Inflammatory macrophage treated with lipopolysaccharide for 1 hour (primary cell): Measurements from ENCODE around the gene RCOR3.

Experiments
- DNase-seq, 2 donors: peaks; one replicate each; pipeline ENCODE4 v3.0.0-alpha.2; 2020 to 2022

RCOR3 gene

DNA sequence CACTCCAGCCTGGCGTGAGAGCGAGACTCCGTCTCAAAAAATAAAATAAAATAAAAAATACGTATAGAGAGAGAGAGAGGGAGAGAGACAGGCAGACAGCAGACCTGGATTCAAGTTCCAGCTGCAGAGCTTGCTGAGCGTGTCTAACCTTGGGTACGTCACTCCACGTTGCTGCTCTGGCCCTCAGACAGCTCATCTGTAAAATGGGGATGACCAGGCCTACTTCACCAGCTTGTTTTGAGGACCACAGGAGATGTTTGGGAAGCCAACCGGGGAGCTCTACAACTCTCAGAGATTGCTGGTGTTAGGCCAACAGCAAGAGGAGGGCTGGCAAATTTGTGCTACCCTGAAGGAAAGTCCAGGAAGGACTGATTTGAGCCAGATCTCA is 67.0 kb downstream of the RCOR3 start:
- no peak for DNase-seq

DNA sequence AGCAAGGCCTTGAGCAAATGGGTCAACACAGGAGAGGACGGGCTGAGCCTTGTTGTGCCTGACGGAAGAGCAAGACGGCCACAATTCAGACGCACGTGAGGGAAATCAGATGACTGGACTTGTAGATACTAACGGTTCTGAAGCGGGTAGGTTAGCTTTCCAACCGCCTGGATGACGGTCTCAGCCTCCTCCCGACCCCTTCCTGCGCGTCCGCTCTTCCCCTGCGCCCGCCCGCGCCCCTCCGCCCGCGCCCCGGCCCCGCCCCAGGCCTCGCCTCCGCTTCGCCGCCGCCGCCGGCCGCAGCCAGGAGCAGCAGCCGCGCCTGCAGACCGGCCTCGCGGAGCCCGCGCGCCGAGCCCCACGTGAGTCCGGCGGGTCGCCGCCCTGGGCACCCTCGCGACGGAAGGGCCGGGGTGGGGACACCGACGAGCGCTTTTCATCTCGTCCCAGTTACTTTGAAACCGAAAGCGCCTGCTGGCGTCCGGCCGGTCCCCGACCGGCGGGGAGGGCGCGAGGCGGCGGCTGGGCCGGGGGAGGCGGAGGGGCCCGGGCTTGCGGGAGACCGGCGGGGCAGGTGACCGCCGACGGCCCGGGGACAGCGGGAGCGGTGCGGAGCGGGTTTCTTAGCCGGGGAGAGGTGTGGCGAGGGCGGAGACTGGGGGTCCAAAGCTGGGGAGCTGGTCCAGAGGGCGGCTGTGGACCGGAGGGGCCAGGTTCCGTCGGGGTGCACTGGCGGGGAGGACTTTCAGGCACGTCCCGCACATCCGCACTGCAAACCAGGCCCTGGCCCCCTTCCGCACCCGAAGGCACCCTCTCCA is 67.6 kb downstream of the RCOR3 start, which contains the start of gene TRAF5:
TRAF5 (plus strand) TSS at position 306 of the 818 bp plus-strand sequence. CDS start 26,407 bp downstream, outside the sequence.
- DNase-seq, result peak; percentile 38 to 42

DNA sequence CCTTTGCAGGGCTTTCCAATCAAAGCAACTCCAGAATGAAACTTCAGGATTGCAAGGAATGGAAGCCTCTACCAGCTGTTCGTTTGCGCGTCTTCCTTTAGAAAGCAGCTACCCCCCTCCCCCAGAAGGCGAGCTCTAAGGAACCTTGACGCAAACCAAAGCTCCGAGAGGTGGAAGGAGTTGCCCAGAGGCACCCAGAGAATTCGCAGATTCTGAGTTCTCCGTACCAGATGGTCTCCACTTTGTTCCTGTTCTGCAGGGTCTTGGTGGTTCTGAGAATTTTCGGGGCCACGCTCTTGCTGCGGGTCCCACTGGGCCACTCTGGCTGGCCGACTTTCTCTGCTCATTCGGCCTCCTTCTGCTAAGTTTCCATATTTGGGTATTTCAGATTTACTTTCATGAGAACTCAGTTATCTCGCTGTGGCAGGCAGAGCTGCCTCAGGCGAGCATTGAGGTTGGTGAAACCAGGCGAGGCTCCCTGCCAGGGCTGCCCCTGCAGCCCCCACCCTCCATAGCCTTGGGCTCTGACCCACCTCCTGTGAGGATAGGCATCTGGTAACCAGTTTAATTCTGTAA is 68.3 kb downstream of the RCOR3 start:
- peak in 1 of 2 donors; percentile 19 for DNase-seq

DNA sequence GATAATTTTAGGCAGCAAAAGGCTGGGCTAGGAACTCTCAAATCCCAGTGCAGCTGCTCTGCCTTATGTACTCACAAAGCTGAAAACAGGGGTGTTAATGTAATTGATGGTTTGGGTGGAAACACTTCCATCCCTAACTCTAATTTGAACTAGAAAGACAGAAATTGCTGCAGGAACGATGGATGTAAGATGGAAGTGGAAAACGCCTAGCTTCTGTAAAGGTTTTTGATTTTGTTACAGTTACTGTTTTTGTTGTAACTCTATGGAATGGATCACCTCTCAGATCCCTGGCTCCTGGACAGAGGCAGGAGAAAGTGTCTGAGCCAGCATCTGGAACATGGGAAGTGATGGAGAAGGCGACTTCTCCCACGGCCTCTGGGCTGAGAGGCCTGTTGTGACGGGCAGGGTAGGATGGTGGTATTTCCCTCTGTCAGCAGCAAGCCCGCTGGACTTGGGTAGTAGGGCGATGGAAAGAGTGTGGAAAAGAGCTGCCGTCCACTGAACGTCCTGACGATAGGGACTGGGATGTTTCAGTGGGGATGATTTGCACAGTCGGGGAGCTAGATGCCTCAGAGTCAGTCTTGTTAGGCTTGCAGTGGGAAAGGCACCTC is 69.0 kb downstream of the RCOR3 start:
- no peak for DNase-seq

DNA sequence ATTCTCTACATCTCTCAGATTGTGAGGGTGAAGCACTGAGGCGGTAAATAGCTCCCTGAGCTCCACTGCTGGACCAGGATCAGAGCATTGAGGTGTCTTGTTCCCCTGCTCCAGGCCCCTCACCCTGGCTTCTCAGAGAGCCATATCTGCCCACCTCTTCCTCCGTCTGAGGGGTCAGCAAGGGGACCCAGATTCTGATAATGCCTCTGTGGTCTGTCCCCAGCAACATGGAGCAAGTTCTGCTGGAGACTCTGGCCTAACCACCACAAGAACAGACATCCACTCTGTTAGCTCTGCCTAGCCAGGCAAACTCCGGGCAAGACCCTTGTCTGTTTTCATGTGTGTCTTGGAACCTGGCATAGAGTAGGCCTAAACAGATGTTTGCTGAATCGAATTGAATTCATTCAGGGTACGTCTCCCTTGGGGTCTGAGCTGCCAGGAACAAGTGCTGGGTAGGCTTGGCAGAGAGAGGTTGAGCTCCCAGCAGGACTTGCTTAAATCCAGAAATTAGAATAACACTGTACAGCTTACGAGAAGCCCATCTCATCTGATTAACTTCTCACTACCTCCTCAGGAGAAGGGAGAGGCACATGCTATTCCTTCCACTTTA is 69.8 kb downstream of the RCOR3 start:
- DNase-seq, result no peak

DNA sequence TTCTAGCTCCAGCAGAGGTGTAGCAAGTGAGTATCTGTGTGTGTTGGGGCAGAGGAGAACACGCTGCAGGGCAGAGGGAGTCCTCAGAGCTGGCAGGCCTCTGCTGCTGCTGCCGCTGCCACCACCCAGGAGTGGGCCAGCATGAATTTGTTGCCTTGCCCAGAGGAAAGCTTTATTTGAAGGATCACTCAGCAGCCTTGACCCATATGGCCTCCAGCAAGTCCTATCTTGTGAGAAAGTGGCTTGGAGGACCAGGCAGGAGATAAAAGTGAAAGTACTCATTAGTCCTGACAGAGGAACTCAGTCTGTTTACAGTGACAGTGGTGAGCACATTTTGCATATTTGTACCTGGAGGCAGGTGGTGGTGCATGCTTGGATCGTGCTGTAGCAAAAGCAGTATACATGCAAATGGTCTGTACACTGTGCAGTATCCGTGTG is 70.6 kb downstream of the RCOR3 start:
- no peak for DNase-seq

DNA sequence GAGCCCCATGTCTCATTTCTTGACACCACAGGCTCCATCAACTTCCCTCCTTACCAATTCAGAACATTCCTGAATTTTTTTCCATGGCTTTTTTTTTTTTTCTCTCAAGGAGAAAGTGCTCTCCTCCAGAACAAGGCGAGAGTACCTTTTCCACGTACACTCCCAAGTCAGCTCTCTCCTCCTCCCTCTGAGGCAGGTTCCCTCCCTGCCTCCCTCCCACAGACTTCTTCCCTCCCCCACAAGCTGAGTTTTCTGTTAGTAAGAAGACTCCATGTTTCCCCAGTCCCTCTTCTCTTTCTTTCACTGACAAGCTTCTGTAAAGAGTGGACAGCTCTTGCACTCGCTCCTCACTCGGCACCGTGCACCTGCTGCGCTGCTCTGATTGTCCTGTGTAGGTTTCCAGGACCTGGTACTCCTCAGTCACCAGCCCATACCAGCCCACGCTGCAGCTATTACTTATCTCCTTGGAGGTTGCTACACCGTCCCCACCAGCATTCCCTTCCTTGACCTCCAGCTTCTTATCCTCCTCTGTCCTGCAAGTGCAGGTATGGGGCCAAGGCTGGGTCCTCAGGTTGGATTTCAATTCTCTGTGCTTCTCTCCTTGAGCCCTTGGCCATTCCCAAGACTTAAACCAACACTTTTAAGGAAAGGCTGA is 71.2 kb downstream of the RCOR3 start:
- DNase-seq, result no peak

DNA sequence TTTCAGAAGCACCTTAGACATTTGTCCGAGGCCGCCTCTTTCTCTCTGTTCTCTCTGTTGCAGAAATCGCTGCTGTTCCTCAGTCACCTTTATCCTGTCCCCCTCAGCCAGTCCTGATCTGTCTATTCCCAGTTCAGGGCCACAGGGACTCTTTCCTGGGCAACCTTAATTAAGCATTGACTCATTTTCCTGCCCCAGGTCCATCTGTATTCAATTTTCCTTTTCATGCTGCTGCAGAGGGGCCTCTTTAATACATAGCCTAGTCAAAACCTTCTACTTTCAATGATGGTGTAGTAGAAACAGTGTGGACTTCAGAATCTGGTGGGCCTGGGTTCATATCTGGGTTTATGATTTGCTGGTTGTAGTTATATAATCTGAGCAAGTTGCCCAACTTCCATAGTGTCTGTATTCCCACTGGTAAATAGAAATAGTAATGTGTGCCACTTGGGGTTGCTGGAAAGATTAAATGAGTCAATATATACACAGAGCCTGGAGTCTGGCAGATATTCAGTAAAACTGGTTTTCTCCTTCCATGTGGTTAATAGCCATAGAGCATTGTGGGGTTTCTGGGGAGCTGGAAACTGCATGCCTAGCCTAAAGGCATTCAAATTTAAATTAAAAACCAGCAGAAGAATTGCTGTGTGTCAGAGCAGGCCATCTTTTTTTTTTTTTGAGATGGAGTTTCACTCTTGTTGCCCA is 72.0 kb downstream of the RCOR3 start:
- no peak for DNase-seq

DNA sequence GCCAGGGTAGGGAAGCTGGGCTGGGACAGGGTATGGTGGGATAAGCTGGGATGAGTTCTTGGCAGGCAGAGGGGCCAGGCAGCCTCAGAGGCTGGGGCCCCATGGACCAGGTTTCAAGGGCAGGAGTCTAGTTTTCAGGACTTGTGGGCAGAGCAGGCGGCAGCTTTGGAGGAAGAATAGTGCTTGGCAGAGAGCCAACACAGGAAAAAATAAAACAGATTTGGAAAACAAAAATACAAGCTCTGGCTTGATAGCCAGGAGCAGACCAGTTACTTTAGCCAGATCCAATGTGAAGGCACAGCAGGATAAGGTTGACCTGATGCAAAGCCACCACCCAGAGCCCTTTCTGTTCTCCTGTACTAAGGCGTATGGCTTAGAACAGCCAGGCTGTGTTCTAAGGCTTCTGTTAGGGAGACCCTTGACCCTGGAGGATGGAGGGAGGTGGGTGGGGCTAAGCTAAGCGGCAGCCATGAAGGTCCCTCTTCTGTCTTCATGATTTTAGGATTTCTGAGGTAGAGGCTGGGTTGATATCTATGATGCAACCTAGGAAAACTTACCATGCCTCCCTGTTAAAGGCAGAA is 73.0 kb downstream of the RCOR3 start:
- no peak for DNase-seq

DNA sequence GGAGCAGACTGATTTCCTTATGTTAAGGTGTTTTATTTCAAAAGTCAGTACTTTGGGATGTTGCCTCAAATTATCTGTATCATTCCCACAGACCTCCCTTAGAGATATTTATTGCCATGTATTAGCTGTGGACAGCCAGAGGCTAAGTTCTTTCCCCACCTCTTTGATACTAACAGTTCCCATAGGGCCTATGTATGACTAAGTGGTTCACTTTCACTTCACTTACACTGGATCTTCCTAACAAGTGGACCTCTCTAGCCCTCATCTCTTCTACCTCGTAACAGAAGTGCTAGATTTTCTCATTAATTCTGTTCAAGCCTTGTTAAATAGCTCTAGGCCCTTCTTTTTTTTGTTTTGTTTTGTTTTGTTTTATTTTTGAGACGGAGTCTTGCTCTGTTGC is 73.7 kb downstream of the RCOR3 start:
- no peak for DNase-seq

DNA sequence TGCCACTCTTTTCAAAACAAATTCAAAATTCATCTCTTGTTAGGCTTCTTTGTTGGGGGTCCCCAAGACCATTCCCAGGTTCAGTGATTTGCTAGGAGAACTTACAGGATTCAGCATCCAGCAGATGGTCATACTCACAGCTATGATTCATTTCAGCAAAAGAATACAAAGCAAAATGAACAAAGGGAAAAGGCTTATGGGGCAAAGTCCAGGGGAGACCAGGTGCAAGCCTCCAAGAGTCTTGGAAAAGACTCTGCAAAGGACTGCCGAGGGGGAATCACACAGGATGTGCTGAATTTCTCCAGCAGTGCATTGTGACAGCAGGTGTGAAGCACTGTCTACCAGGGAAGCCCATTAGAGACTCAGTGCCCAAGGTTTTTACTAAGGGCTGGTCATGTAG is 74.7 kb downstream of the RCOR3 start:
- DNase-seq, result no peak

DNA sequence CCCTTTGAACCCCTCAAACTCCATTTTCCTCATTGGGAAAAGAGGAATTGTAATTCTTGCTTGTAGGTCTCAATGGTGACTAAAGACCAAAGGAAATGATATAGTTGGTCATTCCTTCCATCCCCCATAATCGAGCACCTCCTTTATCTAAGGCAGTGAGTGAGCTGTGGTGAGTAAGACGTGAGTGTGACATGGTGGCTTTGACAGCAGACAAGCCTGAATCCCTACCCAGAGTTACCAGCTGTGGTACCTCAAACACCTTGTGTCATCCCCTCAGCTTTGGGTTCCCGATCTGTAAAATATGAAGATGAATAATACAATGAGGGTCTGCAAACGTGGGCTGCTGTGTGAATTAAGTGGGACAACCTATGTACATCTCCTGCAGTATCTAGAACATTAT is 75.8 kb downstream of the RCOR3 start:
- DNase-seq, result no peak

DNA sequence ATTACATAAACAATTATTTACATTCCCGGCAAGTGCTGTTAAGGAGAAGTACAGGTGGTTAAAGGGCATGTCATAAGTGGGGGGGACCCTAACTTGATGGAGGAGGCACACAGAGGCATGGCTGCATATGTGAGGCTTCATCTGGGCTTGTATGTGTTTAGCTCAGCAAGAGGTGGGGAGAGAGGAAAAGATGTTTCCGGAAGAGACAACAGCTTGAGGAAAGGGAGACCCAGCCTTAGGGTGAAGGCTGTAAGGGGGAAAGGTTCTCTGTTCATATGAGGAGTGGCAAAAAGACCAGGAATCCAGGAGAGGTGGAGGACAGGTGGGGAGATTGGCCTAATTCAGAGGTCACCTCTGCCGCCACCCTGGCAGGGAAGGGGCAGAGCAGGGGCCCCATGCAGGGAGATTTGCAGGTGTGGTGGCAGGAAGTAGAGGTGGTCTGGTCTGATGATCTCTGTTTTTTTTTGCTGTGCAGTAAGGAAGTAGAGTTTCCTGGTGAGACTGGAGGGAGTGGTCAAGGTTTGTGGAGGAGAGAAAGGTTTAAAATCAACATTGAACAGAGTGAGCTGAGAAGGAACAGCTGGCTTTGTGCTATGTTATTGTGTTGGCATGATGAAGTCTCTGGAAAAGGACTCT is 76.5 kb downstream of the RCOR3 start:
- no peak for DNase-seq

DNA sequence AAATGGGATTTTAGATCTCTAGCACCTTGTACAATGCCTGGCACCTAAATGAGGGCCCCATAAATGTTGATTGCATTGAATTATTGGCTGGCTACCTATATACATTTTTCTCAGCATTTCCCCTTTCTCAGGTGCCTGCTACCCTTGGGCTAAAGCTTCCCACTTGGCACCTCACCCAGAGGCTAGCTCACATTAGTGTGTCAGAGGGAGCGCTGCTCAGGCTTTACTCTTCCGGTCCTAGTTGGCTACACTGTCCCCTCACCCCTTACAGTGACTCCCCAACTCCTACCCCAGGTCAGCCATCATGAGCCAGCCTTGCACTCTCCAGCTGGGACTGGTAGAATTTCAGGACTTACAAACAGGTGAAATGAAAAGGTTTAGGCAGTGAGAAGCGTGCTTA is 77.0 kb downstream of the RCOR3 start:
- no peak for DNase-seq

DNA sequence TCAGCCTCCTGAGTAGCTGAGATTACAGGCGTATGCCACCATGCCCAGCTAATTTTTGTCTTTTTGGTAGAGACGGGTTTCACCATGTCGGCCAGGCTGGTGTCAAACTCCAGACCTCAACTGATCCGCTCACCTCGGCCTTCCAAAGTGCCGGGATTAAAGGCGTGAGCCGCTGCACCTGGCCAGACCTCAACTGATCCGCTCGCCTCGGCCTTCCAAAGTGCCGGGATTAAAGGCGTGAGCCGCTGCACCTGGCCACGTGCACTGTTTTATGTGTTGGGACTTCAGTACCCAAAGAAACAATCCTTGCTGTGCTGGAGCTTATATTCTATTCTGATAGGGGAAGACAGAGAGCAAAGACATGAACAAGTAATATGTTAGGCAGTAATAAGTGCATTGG is 77.6 kb downstream of the RCOR3 start:
- no peak for DNase-seq

DNA sequence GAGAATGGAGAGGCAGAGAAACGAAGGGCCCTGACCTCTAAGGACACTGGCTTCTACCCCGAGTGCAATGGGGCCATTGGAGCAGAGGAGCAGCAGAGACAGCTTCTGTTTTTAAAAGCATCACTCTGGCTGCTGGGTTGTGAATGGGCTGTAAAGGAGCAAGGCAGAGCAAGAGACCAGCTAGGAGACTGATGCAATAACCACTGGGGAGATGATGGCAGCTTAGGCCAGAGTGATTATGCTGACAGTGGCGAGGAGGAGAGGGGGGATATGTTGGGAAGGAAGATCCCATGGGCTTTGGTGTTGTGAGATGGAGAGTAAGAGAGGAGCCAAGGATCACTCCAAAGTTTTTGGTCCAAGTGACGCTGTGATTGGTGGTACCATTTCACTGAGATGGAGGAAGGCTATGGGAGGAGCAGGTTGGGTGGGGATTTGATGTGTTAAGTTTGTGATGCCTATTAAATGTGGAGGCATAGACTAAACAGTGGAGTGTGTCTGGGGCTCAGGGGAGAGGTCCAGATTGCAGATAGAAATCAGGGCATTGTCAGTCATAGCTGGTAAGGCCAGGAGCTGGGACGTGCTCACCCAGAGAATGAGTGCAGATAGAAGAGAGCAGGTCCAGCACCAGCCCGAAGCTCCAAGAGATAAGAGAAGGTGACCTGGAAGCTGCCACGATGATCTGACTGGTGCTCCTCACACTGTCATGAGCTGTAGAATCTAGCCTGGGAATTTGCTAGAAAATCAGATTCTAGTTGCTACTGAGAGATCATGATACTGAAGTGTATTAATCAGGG is 78.5 kb downstream of the RCOR3 start:
- no peak for DNase-seq

DNA sequence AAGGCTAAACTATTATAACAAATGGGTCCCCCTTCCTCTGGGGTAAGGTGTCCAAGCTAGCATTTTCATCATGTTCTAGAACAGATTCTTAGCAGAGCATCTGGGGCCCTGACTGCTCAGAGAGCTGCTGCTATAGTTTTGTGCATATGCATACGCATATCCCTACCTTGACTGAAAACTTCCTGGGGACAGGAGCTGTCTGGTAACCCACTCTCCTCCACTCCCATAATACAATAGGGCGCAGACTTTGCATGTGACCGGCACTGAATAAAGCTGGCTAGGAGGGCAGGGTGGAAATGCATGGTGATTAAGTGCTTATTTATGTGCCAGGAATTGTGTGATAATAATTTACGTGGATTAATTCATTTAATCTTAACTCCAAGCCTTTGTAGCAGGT is 79.1 kb downstream of the RCOR3 start:
- DNase-seq, result no peak

DNA sequence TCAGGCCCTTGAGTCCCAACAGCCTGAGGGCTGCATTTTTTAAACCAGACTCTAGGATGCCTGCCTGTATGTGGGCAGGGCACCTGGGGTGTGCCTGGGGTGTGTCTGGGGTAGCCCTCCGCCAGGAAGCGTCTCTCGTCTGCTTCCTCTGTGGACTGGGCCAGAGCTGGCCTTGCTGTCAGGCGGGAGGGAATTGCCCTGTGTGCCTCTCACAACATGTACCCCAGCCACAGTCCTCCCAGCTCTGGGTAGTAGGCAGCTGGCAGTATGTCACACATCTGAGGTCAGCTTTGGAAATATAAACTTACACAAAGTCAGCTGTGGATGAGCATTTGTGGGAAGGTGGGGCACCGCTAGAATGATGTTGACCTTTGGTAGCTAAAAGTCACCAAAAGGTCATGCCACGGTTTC is 80.5 kb downstream of the RCOR3 start:
- DNase-seq, result peak; percentile 14 to 39

DNA sequence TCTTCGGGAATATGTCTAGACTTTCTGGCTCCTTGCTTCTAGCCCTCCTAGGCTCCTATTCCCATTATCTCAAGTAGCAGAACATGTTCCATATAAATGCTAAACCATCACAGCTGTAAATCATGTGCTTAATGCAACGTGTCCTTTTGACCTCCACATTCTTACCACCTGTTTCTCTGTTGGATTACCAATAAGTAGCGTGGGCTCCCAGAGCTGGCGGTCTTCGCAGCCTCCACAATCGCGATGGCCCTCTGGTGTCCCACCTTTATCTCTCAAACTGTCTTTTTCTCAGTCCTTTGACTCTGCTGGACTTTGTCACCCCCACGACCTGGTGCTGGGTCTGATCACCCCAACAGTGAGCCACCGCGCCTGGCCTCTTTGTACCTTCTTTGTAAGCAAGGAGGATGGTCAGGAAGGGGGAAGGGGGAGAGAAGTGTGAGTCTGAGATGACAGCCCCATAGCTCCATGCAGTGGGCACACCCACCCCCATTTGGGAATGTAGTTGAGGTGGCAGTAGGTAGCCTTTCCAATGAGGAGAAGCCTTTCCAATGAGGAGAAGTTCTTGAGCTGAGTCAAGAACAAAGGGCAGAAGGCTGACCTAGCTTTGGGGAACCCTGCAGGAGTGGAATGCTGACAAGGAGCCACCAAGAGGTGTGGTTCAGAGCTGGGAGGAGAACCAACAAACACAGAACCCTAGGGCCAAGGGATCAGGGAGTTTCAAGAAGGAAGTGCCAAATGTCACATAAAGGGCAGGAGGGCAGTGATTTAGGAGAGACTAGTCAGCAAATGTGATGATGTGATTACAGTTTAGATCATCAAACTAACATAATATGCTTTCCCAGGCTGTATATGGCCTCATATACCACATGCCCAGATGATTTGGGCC is 81.7 kb downstream of the RCOR3 start:
- DNase-seq, result peak; percentile 66 to 80

DNA sequence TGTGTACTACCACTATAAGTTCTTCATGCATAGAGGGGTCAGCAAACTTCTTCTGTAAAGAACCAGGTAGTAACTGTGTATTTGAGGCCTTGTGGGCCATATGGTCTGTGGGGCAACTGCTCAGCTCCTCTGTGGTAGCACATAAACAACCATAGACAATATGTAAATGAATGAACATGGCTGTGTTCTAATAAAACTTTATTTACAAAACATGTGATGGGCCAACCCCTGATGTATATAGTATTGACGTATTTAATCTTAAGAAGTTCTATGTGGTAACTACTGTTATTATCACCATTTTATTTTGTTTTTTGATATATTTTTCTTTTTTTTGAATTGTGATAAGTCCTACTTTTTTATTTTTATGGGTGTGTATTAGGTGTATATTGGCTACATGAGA is 82.8 kb downstream of the RCOR3 start:
- no peak for DNase-seq
